Hematopoietic multipotent progenitor cell treated with erythropoietin and hydrocortisone succinate and interleukin-3 and kit ligand, for 4 days (in vitro differentiated cells): ENCODE data around the gene NFYC.

Source experiments
- DNase-seq: peaks from one replicate; pipeline ENCODE4 v3.0.0-alpha.2; 2015

The NFYC gene

DNA sequence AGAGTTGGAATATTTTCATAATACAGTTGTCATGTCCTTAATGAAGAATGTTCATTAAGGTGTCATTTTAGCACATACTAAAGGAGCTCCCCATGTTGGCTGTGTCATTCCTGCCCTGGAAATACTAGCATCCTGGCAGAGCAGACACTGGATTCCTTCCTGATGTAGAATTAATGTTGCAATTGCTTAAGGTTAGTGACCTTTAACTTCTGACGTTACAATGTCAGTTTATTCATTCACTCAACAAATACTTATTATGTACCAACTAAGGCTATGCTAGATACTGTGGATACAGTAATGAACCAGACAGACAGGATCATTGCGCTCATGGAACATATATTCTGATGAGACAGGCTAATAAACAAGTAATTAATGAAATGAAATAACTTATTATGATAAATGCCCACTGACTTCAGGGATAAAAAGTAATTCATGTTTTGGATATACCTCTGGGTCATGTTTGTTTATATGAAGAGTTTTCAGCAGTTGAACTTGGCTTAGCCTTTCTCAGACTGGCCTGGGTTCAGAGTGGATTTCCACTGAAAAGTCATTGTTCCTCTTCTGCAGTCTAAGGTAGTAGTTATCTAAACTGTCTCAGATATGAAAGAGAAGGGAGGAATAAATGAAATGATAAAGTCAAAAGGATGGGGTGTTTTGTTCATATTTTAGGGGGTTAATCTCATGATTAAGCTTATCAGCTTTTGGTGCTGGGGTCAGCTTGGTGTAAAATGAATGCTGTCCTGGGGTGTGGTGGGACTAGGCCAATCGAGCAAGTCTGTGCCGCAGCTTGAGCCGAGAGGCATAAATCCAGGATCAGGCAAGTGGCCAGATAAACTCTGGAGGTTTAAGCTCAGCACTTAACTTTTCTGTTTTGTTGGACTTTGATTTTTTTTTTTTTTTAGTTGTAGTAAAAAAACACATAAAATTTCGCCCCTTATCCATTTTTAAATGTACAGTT is 48.8 kb downstream of the NFYC start:
- DNase-seq, result no peak

DNA sequence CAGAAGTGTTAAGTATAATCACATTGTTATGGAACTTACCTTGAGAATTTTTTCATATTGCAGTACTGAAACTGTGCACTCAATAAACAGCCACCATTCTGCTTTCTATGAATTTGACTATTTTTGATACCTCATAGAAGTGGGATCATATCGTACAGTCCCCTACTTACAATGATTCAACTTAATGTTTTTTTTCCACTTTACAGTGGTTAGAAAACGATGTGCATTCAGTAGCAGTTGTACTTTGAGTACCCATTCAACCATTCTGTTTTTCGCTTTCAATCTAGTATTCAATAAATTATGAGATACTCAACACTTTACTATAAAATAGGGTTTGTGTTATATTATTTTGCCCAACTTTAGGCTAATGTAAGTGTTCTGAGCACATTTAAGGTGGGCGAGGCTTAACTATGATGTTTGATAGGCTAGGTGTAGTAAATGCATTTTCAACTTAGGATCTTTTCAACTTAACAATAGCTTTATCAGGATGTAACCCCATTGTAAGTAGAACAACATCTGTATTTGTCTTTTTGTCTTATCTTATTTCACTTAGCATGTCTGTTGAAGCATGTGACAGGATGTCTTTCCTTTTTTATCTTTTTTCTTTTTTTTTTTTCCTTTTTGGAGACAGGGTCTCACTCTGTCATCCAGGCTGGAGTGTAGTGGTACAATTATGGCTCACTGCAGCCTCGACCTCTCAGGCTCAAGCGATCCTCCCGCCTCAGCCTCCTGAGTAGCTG is 49.7 kb downstream of the NFYC start:
- no peak for DNase-seq

DNA sequence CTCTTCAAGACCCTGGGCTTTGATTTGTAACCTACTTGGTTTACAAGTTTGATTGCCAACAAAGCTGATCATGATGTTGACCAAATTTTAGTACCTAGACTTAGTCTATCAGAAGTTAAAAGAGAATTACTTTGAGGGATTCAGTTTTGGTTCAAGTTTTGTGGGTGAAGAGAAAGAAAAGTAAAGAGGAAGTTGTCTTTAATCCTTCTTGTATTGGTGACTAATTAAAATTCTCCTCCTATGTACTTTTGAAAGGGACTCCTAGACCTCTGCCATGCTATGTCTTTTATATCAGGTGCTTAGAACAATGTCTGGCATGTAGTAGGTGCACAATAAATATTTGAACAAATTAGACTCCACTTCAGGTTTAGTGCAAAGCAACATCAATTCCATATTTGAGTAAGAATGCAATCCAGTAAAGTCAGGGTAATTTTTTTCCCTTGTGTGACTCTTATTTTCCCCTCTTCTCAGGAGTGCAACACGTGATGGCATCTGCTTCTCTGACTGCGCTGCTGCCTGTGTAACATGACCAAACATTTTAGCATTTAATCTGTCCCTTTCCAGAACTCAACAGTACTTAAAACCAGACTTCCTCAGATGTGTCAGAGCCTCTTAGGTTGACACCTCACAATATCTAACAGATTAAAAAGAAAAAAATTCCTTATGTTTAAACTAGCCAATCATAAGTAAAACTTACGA is 51.0 kb downstream of the NFYC start:
- peak; percentile 25 for DNase-seq

GRCh38 chr1:40743452-40743851 is 51.9 kb downstream of the NFYC start:
- DNase-seq, result no peak

DNA sequence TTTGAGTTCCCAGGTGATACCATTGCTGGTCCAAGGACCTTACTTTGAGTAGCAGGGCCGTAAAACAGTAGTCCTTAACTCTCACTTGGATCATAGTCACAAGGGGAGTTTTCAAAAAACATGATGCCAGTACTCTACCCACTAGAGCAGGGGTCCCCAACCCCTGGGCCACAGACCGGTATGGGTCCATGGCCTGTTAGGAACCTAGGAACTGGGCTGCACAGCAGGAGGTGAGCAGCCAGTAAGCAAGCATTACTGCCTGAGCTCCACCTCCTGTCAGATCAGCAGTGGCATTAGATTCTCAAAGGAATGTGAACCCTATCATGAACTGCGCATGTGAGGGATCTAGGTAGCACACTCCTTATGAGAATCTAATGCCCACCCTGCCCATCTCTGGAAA is 52.4 kb downstream of the NFYC start:
- DNase-seq, result no peak

- DNase-seq, result no peak
These were observed 53.7 kb downstream of the NFYC start for GRCh38 chr1:40745176-40745575.

DNA sequence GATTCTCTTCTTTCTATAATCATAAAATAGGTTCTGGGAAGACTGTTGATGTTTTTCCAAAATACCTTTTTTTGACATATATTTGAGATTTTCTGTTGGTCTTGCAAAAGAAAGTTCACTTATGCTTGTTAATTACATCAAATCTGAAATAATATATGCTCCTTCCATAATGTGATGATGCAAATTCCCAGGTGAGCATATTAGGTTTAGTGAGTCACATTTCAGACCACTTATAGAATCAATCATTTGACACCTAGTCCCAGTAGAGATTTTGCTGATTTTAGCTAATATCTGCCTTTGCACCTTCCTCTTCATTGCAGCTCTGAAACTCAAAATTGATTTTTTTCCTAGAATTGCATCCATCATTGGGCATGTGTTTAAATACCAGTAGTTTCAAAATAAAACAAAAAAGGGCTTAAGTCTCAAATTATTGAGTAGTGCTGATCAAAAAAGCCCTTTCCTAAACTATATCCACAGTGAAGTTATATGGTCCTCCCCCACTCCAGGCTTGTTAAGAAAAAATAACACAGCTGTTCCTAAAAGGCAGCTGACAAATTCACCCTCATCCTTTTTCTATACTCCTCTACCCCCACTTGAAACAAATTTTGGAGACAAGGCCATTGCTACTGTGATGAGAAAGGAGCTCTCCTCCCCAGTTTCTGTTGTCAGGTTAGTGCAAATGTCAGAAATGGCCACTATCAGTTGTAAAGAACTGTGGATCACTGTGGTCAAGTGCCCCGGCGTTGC is 55.0 kb downstream of the NFYC start:
- no peak for DNase-seq

DNA sequence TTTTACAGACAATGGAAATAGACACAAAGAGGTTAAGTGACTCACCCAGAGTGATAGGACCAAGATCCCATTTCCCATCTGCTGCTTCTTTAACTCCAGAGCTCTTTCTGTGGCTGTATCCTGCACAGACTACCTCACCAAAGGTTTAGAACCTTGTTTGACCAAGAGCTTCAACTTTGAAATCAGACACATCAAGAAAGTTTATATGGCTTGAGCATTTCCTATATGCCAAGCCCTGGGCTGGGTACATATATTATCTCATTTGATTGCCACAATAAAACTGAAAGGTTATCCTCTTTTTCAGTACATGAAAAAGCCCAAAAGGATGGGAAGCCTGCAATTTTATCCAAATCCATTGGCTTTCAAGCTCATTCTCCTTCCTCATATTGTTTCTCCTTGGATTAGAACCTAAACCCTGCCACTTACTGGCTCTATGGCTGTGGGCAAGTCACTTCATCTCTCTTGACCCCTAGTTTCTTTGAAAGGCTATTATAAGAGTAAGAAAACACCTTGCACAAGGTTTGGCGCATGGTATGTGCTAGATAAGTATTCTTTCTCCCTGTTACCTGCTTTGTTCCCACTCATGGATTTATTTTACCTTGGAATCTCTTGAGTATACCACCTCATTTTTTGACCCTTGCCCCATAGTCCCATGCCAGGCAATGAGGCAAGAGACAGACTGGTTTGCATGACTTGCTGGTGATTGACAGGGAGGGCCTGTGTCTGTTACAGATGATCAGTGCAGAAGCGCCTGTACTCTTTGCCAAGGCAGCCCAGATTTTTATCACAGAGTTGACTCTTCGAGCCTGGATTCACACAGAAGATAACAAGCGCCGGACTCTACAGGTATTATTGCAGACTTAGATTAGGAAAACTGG is 57.6 kb downstream of the NFYC start:
- DNase-seq, result no peak

GRCh38 chr1:40749817-40750216 is 58.3 kb downstream of the NFYC start:
- DNase-seq, result no peak

- DNase-seq, result no peak
These were observed 59.0 kb downstream of the NFYC start for GRCh38 chr1:40750451-40750908.

DNA sequence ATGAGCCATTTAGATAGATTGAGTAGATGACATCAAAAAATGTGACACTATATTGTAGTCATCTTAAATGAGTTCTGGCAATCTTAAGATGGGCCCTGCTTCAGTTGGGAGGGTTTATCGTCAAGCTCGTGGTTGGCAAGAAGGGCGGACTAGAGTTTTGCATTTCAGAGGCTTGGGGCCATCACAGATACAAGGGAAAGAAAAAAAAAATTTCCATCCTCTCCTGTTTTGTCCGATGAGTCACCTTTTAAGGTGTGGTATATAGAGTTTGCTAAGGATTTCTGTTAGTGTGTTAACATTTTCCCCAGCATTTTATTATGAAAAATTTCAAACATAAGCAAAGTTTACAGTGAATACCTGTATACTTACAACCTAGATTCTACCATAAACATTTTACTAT is 60.3 kb downstream of the NFYC start:
- no peak for DNase-seq

DNA sequence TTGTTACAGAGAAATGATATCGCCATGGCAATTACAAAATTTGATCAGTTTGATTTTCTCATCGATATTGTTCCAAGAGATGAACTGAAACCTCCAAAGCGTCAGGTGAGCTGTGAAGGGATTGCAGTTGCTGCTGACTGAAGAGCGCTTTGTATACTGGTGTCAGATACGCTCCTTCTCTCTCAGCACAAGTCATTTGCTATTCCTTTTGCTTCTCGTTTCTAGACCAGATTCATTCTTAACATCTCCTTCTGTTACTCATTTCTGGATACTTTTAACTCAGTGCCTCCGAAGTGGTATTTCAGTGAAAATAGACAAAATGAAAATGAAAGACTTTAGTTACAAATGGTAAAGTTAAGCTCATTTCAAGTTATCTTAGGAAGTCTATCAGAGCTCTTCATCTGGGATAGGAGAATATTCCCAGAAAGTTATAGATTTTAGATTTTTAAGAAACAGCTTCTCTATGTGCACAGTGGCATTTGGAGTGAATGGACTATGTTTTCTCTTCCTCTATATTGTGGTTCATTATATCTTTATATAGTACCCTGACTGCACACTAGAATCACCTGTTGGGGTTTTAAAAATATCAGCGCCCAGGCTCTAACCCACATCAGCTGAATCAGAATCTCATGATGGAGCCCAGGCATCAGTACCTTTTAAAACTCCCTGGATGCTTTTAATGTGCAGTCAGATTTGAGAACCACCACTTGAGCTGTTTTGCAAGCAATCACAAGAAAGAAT is 61.8 kb downstream of the NFYC start:
- no peak for DNase-seq

DNA sequence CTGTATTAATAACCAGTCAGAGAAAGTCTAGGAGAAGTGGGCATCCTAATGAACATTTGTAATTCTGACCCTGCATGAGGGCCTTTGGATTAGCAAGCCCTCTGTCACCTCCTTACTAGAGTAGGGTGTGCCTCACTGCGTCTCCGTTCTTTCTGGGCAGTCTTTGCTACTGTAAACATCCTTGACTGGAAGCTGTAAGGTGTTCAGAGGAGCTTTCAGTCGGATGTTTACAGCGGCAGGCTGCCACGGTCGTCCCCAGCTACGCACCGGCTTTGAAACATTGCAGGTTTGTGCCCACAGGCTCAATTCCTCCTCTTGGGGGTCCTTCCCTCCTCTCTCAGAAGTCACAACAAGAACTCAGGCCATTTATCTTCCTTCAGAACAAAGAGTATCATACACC is 62.7 kb downstream of the NFYC start:
- no peak for DNase-seq

DNA sequence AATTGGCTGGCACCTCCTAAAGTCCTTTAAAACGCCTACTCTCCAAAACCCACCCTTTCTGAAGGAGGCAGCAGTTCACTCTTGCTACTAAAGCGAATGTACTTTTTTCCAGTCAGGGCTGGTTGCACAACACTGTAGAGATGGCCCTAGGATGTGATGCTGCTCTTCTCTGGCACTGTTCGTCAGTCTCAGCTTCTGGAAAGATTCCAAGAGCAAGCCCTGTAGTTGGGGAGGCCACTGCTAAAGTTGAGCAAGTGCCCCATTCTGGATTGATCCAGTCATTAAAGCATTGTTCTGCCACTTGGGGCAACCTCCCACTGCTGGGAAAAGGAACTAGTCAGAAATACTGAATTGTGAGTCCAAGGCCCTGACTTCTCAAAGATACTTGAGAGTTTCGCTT is 63.6 kb downstream of the NFYC start:
- DNase-seq, result peak; percentile 37

DNA sequence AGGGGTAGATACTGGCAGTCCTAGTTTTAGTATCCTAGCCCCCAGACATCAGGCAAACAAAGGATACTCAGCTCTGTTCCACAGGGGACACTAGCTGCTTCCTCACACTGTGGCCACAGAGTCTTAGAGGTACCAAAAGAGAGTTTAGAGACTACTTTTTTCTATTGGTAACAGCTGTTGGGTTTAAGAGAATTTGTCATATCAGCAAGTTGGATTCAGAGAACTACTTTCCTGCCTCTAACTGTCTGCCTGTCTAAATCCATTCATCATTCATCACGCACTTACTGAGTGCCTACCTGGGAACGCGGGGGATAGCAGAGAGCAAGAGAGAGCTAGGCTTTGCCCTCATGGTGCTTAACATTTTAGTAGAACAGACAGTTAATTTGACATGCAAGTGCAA is 65.0 kb downstream of the NFYC start:
- no peak for DNase-seq

DNA sequence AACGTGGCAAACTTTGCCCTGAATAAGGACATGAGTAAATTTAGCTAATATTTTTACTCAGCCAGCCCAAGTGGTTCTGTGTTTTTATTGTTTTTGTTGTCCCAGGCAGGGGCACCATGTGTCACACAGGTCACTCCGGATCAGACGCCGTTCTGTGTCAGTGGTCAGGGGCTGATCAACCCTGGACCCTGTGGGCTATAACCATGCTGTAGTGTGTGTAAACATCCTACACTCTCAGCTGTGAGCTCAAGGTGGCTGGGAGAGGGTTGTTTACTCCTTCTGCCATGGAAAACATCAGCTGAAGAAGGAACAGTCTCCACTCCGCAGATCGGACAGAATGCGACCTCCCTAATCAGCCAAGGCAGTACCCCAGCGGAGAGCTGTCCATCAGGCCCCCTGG is 65.6 kb downstream of the NFYC start:
- DNase-seq, result no peak

GRCh38 chr1:40758004-40758403 is 66.5 kb downstream of the NFYC start:
- no peak for DNase-seq

DNA sequence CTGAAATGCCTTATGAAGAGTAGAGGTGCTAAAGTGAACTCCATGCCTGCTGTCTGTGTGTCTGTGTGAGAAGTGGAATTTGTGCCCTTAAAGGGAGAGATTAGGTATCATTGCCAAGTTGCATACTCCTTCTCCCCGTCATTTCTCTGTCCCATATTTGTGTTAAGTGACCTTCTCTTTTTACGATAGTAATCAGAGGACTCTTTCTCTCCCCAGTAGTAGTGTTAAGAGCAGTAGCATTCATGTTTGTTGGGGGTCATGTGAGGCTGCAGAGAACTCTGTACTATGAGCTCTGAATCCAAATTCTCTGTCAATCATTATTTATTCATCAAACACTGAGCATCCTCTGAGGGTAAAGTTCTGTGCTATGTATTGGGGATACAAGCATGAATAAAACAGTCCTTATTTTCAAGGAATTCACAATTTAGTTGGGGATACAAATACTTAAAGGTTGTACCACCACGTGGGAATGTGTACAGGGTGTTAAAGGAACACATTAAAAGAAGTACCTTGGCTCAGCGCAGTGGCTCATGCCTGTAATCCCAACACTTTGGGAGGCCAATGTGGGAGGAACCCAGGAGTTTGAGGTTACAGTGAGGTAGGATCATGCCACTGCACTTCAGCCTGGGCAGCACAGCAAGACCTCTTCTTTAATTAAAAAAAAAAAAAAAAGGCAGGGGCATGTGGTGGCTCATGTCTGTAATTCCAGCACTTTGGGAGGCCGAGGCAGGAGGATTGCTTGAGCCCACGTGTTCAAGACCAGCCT is 67.3 kb downstream of the NFYC start:
- no peak for DNase-seq

DNA sequence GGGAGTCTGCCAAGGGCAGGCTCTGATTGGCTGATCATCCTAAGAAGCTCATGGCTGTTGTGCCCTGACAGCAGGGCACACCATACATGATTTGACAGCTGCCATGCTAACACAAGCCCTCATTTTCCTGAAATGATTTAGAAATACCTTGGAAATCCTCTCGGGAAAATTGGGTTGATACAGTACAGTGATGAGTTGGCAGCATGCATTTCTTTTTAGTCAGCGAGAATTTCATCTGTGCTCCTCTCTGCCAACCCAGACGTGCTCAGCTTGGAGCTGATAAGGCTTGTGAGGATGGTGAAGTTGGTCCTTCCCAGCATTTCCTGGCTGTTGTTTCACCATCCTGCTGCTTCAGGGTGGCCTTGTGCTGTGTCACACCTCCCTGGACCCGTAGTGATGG is 69.5 kb downstream of the NFYC start:
- no peak for DNase-seq
